Raji (cell line): Measurements from ENCODE around the gene DNAJB8.

Experiments used
- POLR2A ChIP-seq: IDR thresholded peaks from 2 replicates; pipeline ENCODE4 v1.6.1; 2011; ENCODE audit warnings: low read depth, low read length, control low read depth; ENCODE audit not compliant: insufficient read depth

The DNAJB8 gene

GRCh38 chr3:128434524-128434923 is 32.2 kb downstream of the DNAJB8 start:
- TF ChIP-seq POLR2A, result no peak

- TF ChIP-seq POLR2A, result no peak
Measured at GRCh38 chr3:128433837-128434165, 32.9 kb downstream of the DNAJB8 start.

- TF ChIP-seq POLR2A, result no peak
Measured at GRCh38 chr3:128432971-128433836, 33.5 kb downstream of the DNAJB8 start.

GRCh38 chr3:128432301-128432970 is 34.3 kb downstream of the DNAJB8 start:
- no peak for TF ChIP-seq POLR2A

- TF ChIP-seq POLR2A, result no peak
Measured at GRCh38 chr3:128431803-128432300, 34.8 kb downstream of the DNAJB8 start.

GRCh38 chr3:128430731-128431130 is 36.0 kb downstream of the DNAJB8 start:
- TF ChIP-seq POLR2A, result no peak

- TF ChIP-seq POLR2A, result no peak
Measured at GRCh38 chr3:128430301-128430700, 36.4 kb downstream of the DNAJB8 start.

GRCh38 chr3:128429751-128430150 is 36.9 kb downstream of the DNAJB8 start:
- no peak for TF ChIP-seq POLR2A

GRCh38 chr3:128429275-128429674 is 37.4 kb downstream of the DNAJB8 start:
- TF ChIP-seq POLR2A, result no peak

GRCh38 chr3:128427872-128428822 is 38.5 kb downstream of the DNAJB8 start:
- no peak for TF ChIP-seq POLR2A

- no peak for TF ChIP-seq POLR2A
Measured at GRCh38 chr3:128427175-128427857, 39.4 kb downstream of the DNAJB8 start.

- TF ChIP-seq POLR2A, result no peak
Measured at GRCh38 chr3:128426128-128426921, 40.4 kb downstream of the DNAJB8 start.

GRCh38 chr3:128425846-128426127 is 40.9 kb downstream of the DNAJB8 start:
- TF ChIP-seq POLR2A, result no peak
